GM12891 (cell line): ENCODE data around the gene EDEM2.
A peak's percentile ranks its signal among the peaks of the same experiment; 100 is the strongest.

Experiments
- DNase-seq: peaks from one replicate; pipeline ENCODE4 v3.0.0; 2011; ENCODE audit warnings: low spot score; ENCODE audit not compliant: insufficient read length
- FAIRE-seq: peaks from 2 replicates; lab custom pipeline; 2011; peaks lifted over from hg19 to GRCh38; lab: Jason Lieb, UNC
- PAX5 ChIP-seq: IDR thresholded peaks from 2 replicates; pipeline ENCODE4 v1.6.1; 2011; ENCODE audit warnings: low read length, moderate library complexity, mild to moderate bottlenecking; ENCODE audit not compliant: insufficient read depth, severe bottlenecking
- POLR2A ChIP-seq: IDR thresholded peaks from 2 replicates; pipeline ENCODE4 v1.6.1; 2011; ENCODE audit warnings: low read depth, low read length, control low read depth
- POLR2AphosphoS5 ChIP-seq: IDR thresholded peaks from 2 replicates; pipeline ENCODE4 v1.6.1; 2011; ENCODE audit warnings: low read depth, low read length, control low read depth
- POU2F2 ChIP-seq: IDR thresholded peaks from 2 replicates; pipeline ENCODE4 v1.6.1; 2011; ENCODE audit warnings: low read depth, mild to moderate bottlenecking, control low read depth, low read length, moderate library complexity
- SPI1 ChIP-seq: IDR thresholded peaks from 2 replicates; pipeline ENCODE4 v1.6.1; 2011; ENCODE audit warnings: low read depth, low read length, control low read depth
- TAF1 ChIP-seq: IDR thresholded peaks from 2 replicates; pipeline ENCODE4 v1.6.1; 2011; ENCODE audit warnings: low read depth, low read length, control low read depth

EDEM2 gene

DNA sequence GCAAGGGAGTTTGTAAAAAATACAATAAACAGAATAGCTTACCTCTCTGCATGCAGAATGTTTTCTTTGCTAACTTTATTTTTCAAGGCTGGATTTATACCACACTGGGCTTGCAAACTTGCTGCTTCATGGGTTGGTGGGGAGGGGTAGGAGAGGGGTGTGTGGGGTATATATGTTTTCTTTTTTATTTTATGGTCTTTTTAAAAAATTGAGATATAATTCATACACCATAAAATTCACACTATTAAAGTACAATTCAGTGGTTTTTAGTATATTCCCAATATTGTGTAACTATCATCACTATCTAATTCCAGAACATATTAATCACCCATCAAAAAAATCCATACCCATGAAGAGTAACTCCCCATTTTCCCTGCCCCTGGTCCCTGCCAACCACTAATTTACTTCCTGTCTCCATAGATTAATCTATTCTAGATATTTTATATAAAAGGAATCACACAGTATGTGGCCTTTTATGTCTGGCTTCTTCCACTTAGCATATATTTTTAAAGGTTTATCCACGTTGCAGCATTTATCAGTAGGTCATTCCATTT lies 40.2 kb downstream of the EDEM2 start:
- FAIRE-seq, result no peak

DNA sequence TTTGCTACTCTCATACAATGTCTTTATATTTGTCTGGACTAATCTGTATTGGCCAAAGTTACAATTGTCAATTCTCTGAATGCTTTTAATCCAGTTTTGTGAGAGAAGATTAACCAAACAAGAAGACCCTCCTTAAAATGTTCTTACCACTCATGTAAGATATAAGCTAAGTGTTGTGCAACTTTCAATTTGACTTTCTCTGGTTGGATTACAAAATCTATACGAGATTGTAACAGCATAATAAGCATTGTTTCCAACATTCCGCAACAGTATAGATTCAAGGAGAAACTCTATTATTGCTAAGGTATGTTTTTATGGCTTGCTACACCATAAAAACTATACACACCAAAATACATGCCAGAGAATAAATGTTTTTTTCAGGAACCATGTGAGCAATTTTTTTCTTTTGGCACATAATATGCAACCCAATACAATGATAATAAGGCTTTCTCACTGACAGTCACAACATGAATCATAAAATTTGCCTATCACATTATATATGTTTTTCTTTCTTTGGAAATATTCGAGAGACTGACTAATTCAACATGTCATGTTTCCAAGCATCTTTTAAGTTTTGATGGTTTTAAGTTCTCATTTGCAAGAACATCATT lies 42.3 kb downstream of the EDEM2 start:
- no peak for FAIRE-seq
- DNase-seq, result no peak
- TF ChIP-seq TAF1 (no peak), POU2F2 (no peak), POLR2A (no peak), SPI1 (no peak), POLR2AphosphoS5 (no peak), PAX5 (no peak)

More for the DNA sequence above, 40.2 kb downstream of the EDEM2 start:
- DNase-seq, result no peak
- TF ChIP-seq POLR2AphosphoS5 (no peak), POU2F2 (no peak), TAF1 (no peak), SPI1 (no peak), PAX5 (no peak), POLR2A (no peak)

DNA sequence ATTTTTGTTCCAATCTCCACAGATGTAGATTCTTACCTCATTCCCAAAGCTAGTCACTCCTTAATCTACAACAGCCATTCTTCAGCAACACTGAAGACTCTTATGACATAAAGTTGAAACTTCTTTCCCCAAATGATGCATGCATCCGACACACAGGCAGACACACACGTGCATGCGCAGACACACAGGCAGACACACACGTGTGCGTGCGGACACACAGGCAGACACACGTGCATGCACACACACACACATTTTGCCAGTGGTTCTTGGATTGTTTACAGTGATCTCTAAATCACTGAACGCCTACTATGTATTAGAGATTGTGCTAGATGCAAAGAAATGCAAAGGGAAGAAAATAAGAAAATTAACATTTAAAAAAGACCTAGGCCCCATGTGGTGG lies 45.5 kb downstream of the EDEM2 start:
- no peak for TF ChIP-seq POLR2A
- TF ChIP-seq POLR2AphosphoS5, result no peak
- no peak for TF ChIP-seq PAX5
- TF ChIP-seq POU2F2, result no peak
- TF ChIP-seq TAF1, result no peak
- no peak for TF ChIP-seq SPI1
- FAIRE-seq, result no peak

DNA sequence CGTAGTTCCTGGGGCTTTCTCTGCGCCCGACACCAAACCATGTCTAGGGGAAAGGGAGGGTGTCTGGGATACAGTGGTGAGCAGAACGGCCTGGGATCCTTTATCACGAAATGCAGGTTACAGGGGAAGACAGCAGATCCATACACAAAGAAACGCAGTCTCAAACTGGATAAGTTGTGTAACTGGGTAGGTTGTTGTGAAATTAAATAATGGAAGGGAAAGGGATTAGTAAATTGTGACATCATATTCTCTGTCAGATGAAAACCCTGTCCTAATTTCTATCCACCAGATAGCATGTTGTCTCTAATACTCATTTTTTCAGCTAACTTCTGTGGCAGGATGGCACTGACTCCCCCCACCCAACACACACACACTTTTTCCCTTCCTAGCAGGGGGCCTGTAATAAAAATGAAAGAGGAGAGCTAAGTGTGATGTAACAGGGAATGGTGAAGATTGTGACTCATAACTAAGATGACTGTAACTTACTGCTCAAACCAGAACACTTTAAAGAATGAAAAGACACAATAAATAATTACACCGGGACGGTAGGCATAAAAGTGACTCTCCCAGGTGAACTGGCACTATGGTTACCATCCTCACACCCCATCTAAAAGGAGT lies 53.8 kb downstream of the EDEM2 start:
- no peak for FAIRE-seq
- TF ChIP-seq PAX5, result no peak
- TF ChIP-seq POLR2A, result no peak
- TF ChIP-seq SPI1, result no peak
- TF ChIP-seq POLR2AphosphoS5, result no peak
- TF ChIP-seq POU2F2, result no peak
- TF ChIP-seq TAF1, result no peak
- DNase-seq, result no peak

More for the DNA sequence above, 45.5 kb downstream of the EDEM2 start:
- DNase-seq, result no peak

DNA sequence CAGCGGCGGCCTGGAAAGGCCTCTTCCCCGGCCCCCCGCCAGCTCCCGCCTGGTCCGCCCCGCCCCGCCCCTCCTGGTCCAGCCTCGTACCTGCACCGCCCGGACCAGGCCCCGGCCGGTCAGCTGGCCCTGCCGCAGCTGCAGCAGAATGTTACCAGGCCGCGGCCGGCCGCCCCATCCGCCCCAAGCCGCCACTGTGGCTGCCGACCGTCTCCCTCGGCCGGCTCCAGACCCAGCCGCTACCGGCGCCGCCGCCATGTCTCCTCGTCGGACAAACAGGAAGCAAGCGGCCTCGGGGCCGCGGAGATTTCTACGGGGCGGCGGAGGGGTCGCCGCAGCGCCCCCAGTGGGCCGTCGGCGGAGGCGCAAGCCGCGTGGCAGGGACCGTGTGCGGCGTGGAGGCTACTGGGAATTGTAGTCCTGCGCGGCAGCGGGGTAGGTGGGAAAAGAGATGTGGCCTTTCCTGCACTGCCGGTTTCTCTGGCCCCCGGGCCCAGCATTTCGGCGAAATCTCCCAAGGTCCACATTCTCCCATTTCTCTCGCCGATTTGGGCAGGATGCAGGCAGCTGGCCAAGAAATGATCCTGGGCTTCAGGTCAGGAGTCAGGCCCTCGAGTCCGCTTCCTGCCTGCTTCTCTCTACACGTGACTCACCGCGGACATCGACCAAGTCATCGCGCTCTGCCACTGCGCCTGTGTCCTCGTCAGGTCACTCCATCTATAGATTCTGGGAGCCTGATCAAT lies 54.4 kb downstream of the EDEM2 start, which contains the start of gene TRPC4AP:
TSS of gene TRPC4AP (minus strand) at position 284 of the 743 bp plus-strand sequence. CDS start at position 258, 26 bp downstream.
- peak; percentile 73 for TF ChIP-seq POLR2A
- no peak for TF ChIP-seq SPI1
- TF ChIP-seq TAF1, result peak; percentile 73; the same call in 1 of the 2 replicates
- TF ChIP-seq POLR2AphosphoS5, result peak; percentile 70
- TF ChIP-seq POU2F2, result no peak
- peak; percentile 43 for TF ChIP-seq PAX5
- FAIRE-seq (peak; percentile 99), DNase-seq (peak; percentile 81)

DNA sequence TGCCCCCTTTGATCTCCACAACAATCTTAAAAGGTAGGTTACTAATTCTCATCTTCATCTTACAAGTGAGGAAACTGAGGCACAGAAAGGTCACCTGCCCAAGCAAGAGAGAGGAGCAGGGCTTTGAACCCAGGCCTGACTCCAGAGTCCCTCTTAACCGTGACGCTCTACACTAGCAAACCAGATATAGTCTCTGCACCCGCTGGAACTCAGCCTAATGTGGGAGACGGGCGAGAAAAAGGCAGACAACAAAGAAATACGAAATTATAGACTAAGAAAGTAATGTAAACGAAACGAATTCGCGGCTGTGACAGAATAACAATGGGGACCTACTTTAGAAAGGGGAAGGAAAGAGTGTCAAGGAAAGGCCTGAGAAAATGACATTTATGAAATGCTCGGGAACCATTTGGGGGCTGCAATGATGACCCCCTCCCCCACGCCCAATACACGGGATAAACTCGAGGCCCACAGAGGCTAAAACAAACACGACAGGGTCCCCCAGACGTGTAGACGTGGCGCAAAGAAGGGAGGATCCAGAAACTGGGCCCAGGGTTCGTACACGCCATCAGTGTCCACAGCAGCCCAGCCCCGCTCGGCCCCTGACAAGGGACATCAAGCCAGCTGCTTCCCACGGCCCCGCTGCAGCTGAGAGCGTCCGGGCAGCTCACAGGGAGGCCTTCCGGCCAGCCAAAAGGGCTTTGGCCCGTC lies 55.2 kb downstream of the EDEM2 start:
- no peak for DNase-seq
- FAIRE-seq, result peak; percentile 59
- TF ChIP-seq POLR2AphosphoS5 (no peak), POLR2A (no peak; the same call in 1 of the 2 replicates), TAF1 (no peak), SPI1 (no peak)

DNA sequence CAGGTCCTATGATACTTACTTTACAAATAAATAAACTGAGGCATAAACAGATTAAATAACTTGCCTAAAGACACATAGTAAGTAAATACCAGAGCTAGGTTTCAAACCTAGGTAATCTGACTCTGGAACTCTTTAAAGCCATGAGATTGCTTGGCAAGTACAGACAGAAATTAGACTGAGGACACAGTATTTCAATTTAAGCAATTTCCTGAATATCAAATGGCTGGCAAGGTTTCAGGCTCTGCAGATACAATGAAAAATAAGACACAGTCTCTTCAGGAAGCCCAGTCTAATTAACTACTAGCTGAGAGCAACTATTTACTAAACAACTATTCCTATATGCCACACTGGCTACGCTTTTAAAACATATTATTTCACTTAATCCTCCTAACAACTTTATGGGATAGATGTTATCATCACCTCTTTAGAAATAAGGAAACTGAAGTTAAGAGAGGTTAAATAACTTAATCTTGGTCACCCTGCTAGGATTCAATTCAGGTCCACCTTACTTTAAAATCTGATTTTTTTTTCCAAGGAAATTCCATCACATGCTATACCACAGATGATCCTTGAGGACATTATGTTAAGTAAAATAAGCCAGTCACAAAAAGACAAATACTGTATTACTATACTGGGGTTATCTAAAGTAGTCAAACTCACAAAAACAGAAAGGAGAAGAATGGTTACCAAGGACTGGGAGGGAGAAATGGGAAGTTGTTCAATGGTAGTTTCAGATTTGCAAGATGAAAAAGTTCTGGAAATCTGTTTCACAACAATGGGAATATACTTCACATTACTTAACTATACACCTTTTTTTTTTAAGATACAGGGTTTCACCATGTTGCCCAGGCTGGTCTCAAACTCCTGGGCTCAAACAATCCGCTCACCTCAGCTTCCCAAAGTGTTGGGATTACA lies 58.6 kb downstream of the EDEM2 start:
- no peak for FAIRE-seq
- no peak for DNase-seq
- TF ChIP-seq TAF1 (no peak), SPI1 (no peak), PAX5 (no peak), POLR2AphosphoS5 (no peak)

DNA sequence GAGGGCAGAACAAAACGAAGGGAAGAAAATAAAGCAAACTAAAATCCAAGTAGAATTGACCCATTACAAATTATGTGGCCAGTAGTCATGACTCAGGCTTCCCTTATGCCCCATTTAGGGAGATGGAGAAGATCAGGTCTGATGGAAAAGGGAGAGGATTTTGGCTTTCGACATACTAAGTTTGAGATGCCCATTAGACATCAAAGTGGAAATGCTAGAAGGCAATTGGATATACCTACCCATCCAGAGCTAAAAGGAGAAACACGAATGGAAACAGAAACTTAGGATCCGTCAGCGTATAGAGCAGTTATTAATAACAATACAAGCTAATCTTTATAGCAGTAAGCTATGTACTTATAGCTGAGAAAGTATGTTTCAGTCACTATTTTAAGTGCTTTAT lies 59.3 kb downstream of the EDEM2 start:
- no peak for DNase-seq
- FAIRE-seq, result no peak
- TF ChIP-seq TAF1, result no peak
- TF ChIP-seq POLR2AphosphoS5, result no peak
- TF ChIP-seq POU2F2, result no peak
- no peak for TF ChIP-seq PAX5
- no peak for TF ChIP-seq SPI1
- no peak for TF ChIP-seq POLR2A

DNA sequence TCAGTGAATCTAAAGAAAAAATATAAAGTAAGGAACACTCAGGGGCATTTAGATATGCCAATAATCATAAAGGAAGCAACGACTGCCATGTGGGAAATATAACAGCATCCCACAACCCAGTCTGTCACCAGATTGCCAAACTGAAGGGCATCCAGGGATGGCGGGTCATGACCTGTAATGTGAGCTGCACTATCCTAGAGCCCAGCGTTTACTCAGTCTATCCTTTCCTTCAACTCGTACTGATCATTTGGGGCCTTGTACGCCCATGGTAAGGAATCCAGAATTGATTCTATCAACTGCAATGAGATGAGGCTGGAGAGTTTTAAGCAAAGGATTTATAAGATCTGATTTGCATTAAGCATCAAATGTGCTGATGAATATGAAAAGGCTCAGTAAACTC lies 59.8 kb downstream of the EDEM2 start:
- no peak for DNase-seq
- FAIRE-seq, result no peak
- TF ChIP-seq TAF1, result no peak
